HepG2 (cell line): ENCODE measurements around the gene NCMAP. TPM values are rescaled to one million over a fixed set of nuclear protein-coding genes. Genes with fewer than 3 reads are reported as not detected.

ENCODE experiments used
- ATF7 ChIP-seq, 2 experiments: fragments of 450-650 bp in 1 of 2; sonication (generic) in 1 of 2; formaldehyde crosslinking in 1 of 2; IDR thresholded peaks; 2 replicates each; pipeline versions ENCODE4 v1.4.0 to v1.6.1; 2016 to 2020; ENCODE audit warnings: antibody characterized with exemption in 1 of 2, mild to moderate bottlenecking in 1 of 2, missing genetic modification reagents in 1 of 2
- KAT8 ChIP-seq: IDR thresholded peaks from 2 replicates; pipeline ENCODE4 v1.6.1; 2016; ENCODE audit warnings: missing genetic modification reagents, missing compliant biosample characterization
- MTERF4 ChIP-seq: sonication (generic); formaldehyde crosslinking; IDR thresholded peaks from 2 replicates; pipeline ENCODE4 v1.8.0; 2023; ENCODE audit warnings: mild to moderate bottlenecking, missing genetic modification reagents
- NBN ChIP-seq: fragments of 450-650 bp; conservative IDR thresholded peaks from 2 replicates; pipeline ENCODE4 v1.6.1; 2017
- NR0B2 ChIP-seq: sonication (generic); formaldehyde crosslinking; IDR thresholded peaks from 2 replicates; pipeline ENCODE4 v1.4.0; 2020; ENCODE audit warnings: mild to moderate bottlenecking, missing genetic modification reagents
- PHF20 ChIP-seq: sonication (generic); formaldehyde crosslinking; IDR thresholded peaks from 2 replicates; pipeline ENCODE4 v1.5.0; 2020; ENCODE audit warnings: mild to moderate bottlenecking, missing genetic modification reagents
- RAD21 ChIP-seq: fragments of 450-650 bp; formaldehyde crosslinking; IDR thresholded peaks from 2 replicates; pipeline ENCODE4 v1.5.0; 2020; ENCODE audit warnings: mild to moderate bottlenecking
- RFX1 ChIP-seq: fragments of 450-650 bp; IDR thresholded peaks from 2 replicates; pipeline ENCODE4 v1.6.1; 2017
- RXRA ChIP-seq: sonication (generic); formaldehyde crosslinking; IDR thresholded peaks from 2 replicates; pipeline ENCODE4 v1.5.1; 2020; ENCODE audit warnings: missing genetic modification reagents
- SALL1 ChIP-seq: sonication (generic); formaldehyde crosslinking; IDR thresholded peaks from 2 replicates; pipeline ENCODE4 v1.8.0; 2022; ENCODE audit warnings: mild to moderate bottlenecking, missing genetic modification reagents
- TEF ChIP-seq: sonication (generic); formaldehyde crosslinking; IDR thresholded peaks from 2 replicates; pipeline ENCODE4 v1.5.0; 2020; ENCODE audit warnings: missing genetic modification reagents
- ZNF501 ChIP-seq: sonication (generic); formaldehyde crosslinking; IDR thresholded peaks from 2 replicates; pipeline ENCODE4 v1.5.1; 2020; ENCODE audit warnings: mild to moderate bottlenecking, moderate library complexity, missing genetic modification reagents
- ZNF513 ChIP-seq: sonication (generic); formaldehyde crosslinking; conservative IDR thresholded peaks from 2 replicates; pipeline ENCODE4 v1.5.0; 2020; ENCODE audit warnings: missing genetic modification reagents
- ZNF709 ChIP-seq: sonication (generic); formaldehyde crosslinking; IDR thresholded peaks from 2 replicates; pipeline ENCODE4 v1.5.0; 2020; ENCODE audit warnings: mild to moderate bottlenecking, missing genetic modification reagents
- ZNF766 ChIP-seq: sonication (generic); formaldehyde crosslinking; IDR thresholded peaks from 2 replicates; pipeline ENCODE4 v1.5.0; 2020; ENCODE audit warnings: missing genetic modification reagents, borderline replicate concordance
- polyA plus RNA-seq, 8 experiments: library from polyadenylated mRNA; depleted of rRNA in 3 of 8; stranded (reverse) in 7 of 8; unstranded in 1 of 8; fragments of >200 nt; fragmentation: Illumina TruSeq in 4 of 8; extraction: Trizol in 4 of 8; gene quantifications; 2 replicates each; pipeline versions ENCODE4 v1.2.1 to v1.2.3, GENCODE V29; 2011 to 2016; ENCODE audit warnings: low read depth in 4 of 8, missing spikeins in 1 of 8, mixed read lengths in 1 of 8; ENCODE audit not compliant: insufficient read depth in 1 of 8
- total RNA-seq, 5 experiments: library from RNA; depleted of rRNA; stranded (reverse); fragments of >200 nt; fragmentation: Illumina TruSeq; extraction: Trizol; gene quantifications; 2 replicates each; pipeline ENCODE4 v1.2.3, GENCODE V29; 2016; ENCODE audit warnings: low read depth in 1 of 5
- TF ChIP-seq, protein P1 (sequence below): sonication (generic); formaldehyde crosslinking; IDR thresholded peaks from 2 replicates; pipeline ENCODE4 v1.4.0; 2020; ENCODE audit warnings: missing genetic modification reagents
- TF ChIP-seq, protein P2 (sequence below): sonication (generic); formaldehyde crosslinking; IDR thresholded peaks from 2 replicates; pipeline ENCODE4 v1.5.1; 2020; ENCODE audit warnings: mild to moderate bottlenecking, missing genetic modification reagents, borderline replicate concordance
- TF ChIP-seq, protein P3 (sequence below): sonication (generic); formaldehyde crosslinking; IDR thresholded peaks from 2 replicates; pipeline ENCODE4 v1.4.0; 2020; ENCODE audit warnings: mild to moderate bottlenecking, missing genetic modification reagents
- TF ChIP-seq, protein P4 (sequence below): sonication (generic); formaldehyde crosslinking; conservative IDR thresholded peaks from 2 replicates; pipeline ENCODE4 v1.8.0; 2022; ENCODE audit warnings: mild to moderate bottlenecking, moderate library complexity, missing genetic modification reagents

The NCMAP gene
- total and polyA plus RNA-seq, 2 of the 13 experiments (the other 11 are each of a cell fraction or from before 2014, with no cell fraction given), result 2.7 to 20.0 TPM

GRCh38 chr1:24541711-24542346 lies 14.1 kb upstream of the NCMAP start (continued):
- TF ChIP-seq, protein P1, sequence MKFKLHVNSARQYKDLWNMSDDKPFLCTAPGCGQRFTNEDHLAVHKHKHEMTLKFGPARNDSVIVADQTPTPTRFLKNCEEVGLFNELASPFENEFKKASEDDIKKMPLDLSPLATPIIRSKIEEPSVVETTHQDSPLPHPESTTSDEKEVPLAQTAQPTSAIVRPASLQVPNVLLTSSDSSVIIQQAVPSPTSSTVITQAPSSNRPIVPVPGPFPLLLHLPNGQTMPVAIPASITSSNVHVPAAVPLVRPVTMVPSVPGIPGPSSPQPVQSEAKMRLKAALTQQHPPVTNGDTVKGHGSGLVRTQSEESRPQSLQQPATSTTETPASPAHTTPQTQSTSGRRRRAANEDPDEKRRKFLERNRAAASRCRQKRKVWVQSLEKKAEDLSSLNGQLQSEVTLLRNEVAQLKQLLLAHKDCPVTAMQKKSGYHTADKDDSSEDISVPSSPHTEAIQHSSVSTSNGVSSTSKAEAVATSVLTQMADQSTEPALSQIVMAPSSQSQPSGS (CRISPR knock-in tag), result no peak
- TF ChIP-seq MTERF4 (CRISPR knock-in tag) (no peak), SALL1 (CRISPR knock-in tag) (0 out of 2 replicates have a peak, but pooled peaks have one; percentile 4), NR0B2 (CRISPR knock-in tag) (no peak), ZNF501 (CRISPR knock-in tag) (peak; percentile 56; the same call in 1 of the 2 replicates), RXRA (no peak), RFX1 (no peak), ATF7 (IDR thresholded peaks at IDR 0.05) (no peak), ATF7 (CRISPR knock-in tag; IDR thresholded peaks at IDR 0.05) (no peak), ZNF513 (CRISPR knock-in tag) (no peak), PHF20 (CRISPR knock-in tag) (no peak), KAT8 (CRISPR knock-in tag) (0 out of 2 replicates have a peak, but pooled peaks have one; percentile 5), ZNF766 (CRISPR knock-in tag) (no peak), TEF (CRISPR knock-in tag) (no peak), RAD21 (CRISPR knock-in tag) (peak; percentile 76), ZNF709 (no peak), NBN (no peak)
- TF ChIP-seq, protein P2, sequence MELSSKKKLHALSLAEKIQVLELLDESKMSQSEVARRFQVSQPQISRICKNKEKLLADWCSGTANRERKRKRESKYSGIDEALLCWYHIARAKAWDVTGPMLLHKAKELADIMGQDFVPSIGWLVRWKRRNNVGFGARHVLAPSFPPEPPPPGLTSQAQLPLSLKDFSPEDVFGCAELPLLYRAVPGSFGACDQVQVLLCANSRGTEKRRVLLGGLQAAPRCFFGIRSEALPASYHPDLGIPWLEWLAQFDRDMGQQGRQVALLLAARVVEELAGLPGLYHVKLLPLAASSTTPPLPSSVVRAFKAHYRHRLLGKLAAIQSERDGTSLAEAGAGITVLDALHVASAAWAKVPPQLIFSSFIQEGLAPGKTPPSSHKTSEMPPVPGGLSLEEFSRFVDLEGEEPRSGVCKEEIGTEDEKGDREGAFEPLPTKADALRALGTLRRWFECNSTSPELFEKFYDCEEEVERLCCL (CRISPR knock-in tag), result no peak
- TF ChIP-seq, protein P3, sequence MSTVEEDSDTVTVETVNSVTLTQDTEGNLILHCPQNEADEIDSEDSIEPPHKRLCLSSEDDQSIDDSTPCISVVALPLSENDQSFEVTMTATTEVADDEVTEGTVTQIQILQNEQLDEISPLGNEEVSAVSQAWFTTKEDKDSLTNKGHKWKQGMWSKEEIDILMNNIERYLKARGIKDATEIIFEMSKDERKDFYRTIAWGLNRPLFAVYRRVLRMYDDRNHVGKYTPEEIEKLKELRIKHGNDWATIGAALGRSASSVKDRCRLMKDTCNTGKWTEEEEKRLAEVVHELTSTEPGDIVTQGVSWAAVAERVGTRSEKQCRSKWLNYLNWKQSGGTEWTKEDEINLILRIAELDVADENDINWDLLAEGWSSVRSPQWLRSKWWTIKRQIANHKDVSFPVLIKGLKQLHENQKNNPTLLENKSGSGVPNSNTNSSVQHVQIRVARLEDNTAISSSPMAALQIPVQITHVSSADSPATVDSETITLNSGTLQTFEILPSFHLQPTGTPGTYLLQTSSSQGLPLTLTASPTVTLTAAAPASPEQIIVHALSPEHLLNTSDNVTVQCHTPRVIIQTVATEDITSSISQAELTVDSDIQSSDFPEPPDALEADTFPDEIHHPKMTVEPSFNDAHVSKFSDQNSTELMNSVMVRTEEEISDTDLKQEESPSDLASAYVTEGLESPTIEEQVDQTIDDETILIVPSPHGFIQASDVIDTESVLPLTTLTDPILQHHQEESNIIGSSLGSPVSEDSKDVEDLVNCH (CRISPR knock-in tag), result no peak
- TF ChIP-seq, protein P4, sequence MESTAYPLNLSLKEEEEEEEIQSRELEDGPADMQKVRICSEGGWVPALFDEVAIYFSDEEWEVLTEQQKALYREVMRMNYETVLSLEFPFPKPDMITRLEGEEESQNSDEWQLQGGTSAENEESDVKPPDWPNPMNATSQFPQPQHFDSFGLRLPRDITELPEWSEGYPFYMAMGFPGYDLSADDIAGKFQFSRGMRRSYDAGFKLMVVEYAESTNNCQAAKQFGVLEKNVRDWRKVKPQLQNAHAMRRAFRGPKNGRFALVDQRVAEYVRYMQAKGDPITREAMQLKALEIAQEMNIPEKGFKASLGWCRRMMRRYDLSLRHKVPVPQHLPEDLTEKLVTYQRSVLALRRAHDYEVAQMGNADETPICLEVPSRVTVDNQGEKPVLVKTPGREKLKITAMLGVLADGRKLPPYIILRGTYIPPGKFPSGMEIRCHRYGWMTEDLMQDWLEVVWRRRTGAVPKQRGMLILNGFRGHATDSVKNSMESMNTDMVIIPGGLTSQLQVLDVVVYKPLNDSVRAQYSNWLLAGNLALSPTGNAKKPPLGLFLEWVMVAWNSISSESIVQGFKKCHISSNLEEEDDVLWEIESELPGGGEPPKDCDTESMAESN (CRISPR knock-in tag), result no peak
